Adrenal gland (tissue), 5 donors: ENCODE data around the gene ZFR.

ENCODE experiments used
- POLR2A ChIP-seq, 2 donors: fragments of 450-650 bp; IDR thresholded peaks; one replicate each; pipeline ENCODE4 v1.6.1; 2017; ENCODE audit warnings: antibody characterized with exemption in 2 of 2, mild to moderate bottlenecking in 2 of 2, moderate library complexity in 1 of 2
- TF ChIP-seq, protein P1 (sequence below), 6 experiments: fragments of 450-650 bp in 4 of 6; fragments of 200-600 bp in 2 of 6; sonication (generic) in 1 of 6; IDR thresholded peaks; 1 replicate in 5 of 6; 2 replicates in 1 of 6; pipeline versions ENCODE4 v1.5.1 to v1.8.0; 2016 to 2021; ENCODE audit warnings: antibody characterized with exemption in 6 of 6, mild to moderate bottlenecking in 2 of 6, moderate library complexity in 1 of 6
- donor health status: DM: no; HTN: no; CAD: no.

DNA sequence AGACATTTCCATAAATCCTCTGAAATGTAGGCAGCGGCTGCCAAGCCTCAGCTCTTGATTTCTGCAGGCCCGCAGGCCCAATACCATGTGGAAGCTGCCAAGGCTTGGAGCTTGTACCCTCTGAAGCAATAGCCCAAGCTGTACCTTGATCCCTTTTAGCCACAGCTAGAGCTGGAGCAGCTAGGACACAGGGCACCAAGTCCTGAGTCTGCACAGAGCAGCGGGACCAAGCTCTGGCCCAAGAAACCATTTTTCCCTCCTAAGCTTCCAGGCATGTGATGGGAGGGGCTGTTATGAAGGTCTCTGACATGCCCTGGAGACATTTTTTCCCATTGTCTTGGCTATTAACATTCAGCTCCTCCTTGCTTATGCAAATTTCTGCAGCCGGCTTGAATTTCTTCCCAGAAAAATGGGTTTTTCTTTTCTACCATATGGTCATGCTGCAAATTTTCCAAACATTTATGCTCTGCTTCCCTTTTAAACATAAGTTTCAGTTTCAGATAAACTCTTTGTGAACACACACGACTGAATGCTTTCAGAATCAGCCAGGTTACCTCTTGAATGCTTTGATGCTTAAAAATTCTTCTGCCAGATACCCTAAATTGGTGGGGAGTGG lies 14.4 kb upstream of the ZFR start:
- TF ChIP-seq, protein P1, sequence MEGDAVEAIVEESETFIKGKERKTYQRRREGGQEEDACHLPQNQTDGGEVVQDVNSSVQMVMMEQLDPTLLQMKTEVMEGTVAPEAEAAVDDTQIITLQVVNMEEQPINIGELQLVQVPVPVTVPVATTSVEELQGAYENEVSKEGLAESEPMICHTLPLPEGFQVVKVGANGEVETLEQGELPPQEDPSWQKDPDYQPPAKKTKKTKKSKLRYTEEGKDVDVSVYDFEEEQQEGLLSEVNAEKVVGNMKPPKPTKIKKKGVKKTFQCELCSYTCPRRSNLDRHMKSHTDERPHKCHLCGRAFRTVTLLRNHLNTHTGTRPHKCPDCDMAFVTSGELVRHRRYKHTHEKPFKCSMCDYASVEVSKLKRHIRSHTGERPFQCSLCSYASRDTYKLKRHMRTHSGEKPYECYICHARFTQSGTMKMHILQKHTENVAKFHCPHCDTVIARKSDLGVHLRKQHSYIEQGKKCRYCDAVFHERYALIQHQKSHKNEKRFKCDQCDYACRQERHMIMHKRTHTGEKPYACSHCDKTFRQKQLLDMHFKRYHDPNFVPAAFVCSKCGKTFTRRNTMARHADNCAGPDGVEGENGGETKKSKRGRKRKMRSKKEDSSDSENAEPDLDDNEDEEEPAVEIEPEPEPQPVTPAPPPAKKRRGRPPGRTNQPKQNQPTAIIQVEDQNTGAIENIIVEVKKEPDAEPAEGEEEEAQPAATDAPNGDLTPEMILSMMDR (IDR thresholded peaks at IDR 0.05): no peak
- TF ChIP-seq POLR2A (IDR thresholded peaks at IDR 0.05): no peak
